ENCODE measurements around the gene MBD3. TPM values are rescaled to one million over a fixed set of nuclear protein-coding genes. Genes with fewer than 3 reads are reported as not detected.
A peak's percentile ranks its signal among the peaks of the same experiment; 100 is the strongest.
"Not testable (repeated sequence)": the region's sequence is repeated elsewhere in the genome, so short reads cannot be mapped to it uniquely, and the experiment has no call there.

MBD3 gene
- 76.9 and 78.5 TPM in 2 replicates for total RNA-seq

GRCh38 chr19:1592755-1593500 lies at the start of gene MBD3:
TSS of gene MBD3 (minus strand) at chr19:1592865. CDS start at chr19:1592631, 234 bp downstream.
- TF ChIP-seq CTCF (IDR thresholded peaks at IDR 0.05; ENCODE audit: extremely low read depth, low read depth, low read length) = no peak
- Histone ChIP-seq H3K9me3 (ENCODE audit: low read depth, low read length) (no peaks in the 10 kb centered on the region), H2AFZ (ENCODE audit: low read length) (peak within 1 kb of the TSS; percentile 87), H3K4me2 (ENCODE audit: insufficient read depth, low read length) (peak within 1 kb of the TSS; percentile 97), H3K4me1 (ENCODE audit: insufficient read depth, low read length) (peaks cover 21% of the 10 kb centered on the region), H3K27ac (ENCODE audit: low read depth, low read length) (peak within 1 kb of the TSS; percentile 75), H3K4me3 (ENCODE audit: insufficient read depth, low read length) (peak within 1 kb of the TSS; percentile 92), H3K79me2 (ENCODE audit: insufficient read depth, low read length) (peaks cover 46% of the 10 kb centered on the region), H4K20me1 (ENCODE audit: insufficient read depth, low read length) (peaks cover 26% of the 10 kb centered on the region), H3K36me3 (ENCODE audit: insufficient read depth, low read length) (peaks cover 23% of the 10 kb centered on the region), H3K27me3 (ENCODE audit: insufficient read depth, low read length) (no peaks in the 10 kb centered on the region)
- peak; percentile 100 for DNase-seq (ENCODE audit: insufficient read length, low spot score, missing footprints)

- not testable (repeated sequence) for H2AFZ ChIP-seq (ENCODE audit: low read length); H3K4me2 ChIP-seq (ENCODE audit: insufficient read depth, low read length); H3K9me3 ChIP-seq (ENCODE audit: low read depth, low read length); H3K4me3 ChIP-seq (ENCODE audit: insufficient read depth, low read length); DNase-seq (ENCODE audit: insufficient read length, low spot score, missing footprints); H3K27ac ChIP-seq (ENCODE audit: low read depth, low read length); H3K4me1 ChIP-seq (ENCODE audit: insufficient read depth, low read length); H3K27me3 ChIP-seq (ENCODE audit: insufficient read depth, low read length)
- peaks cover 51% of the 10 kb centered on the region for H3K36me3 ChIP-seq (ENCODE audit: insufficient read depth, low read length)
- H4K20me1 ChIP-seq (ENCODE audit: insufficient read depth, low read length) = peaks cover 21% of the 10 kb centered on the region
- peaks cover 36% of the 10 kb centered on the region for H3K79me2 ChIP-seq (ENCODE audit: insufficient read depth, low read length)
Measured at GRCh38 chr19:1640893-1641448, 48.3 kb upstream of the MBD3 start.

- Histone ChIP-seq H3K79me2 (ENCODE audit: insufficient read depth, low read length) (peaks cover 45% of the 10 kb centered on the region), H3K4me3 (ENCODE audit: insufficient read depth, low read length) (no peak overlapping the region), H3K4me2 (ENCODE audit: insufficient read depth, low read length) (no peak overlapping the region), H3K27me3 (ENCODE audit: insufficient read depth, low read length) (no peaks in the 10 kb centered on the region), H3K36me3 (ENCODE audit: insufficient read depth, low read length) (peaks cover 33% of the 10 kb centered on the region), H2AFZ (ENCODE audit: low read length) (no peak overlapping the region), H4K20me1 (ENCODE audit: insufficient read depth, low read length) (peaks cover 22% of the 10 kb centered on the region), H3K4me1 (ENCODE audit: insufficient read depth, low read length) (no peaks in the 10 kb centered on the region), H3K27ac (ENCODE audit: low read depth, low read length) (no peak overlapping the region), H3K9me3 (ENCODE audit: low read depth, low read length) (no peaks in the 10 kb centered on the region)
- DNase-seq (ENCODE audit: insufficient read length, low spot score, missing footprints) = no peak
- no peak for TF ChIP-seq CTCF (IDR thresholded peaks at IDR 0.05; ENCODE audit: extremely low read depth, low read depth, low read length)
Measured at GRCh38 chr19:1636325-1637236, 43.9 kb upstream of the MBD3 start.

- Histone ChIP-seq H3K9me3 (ENCODE audit: low read depth, low read length) (no peaks in the 10 kb centered on the region), H3K27me3 (ENCODE audit: insufficient read depth, low read length) (no peaks in the 10 kb centered on the region), H3K4me1 (ENCODE audit: insufficient read depth, low read length) (no peaks in the 10 kb centered on the region), H2AFZ (ENCODE audit: low read length) (no peak overlapping the region), H3K36me3 (ENCODE audit: insufficient read depth, low read length) (peaks cover 27% of the 10 kb centered on the region), H3K27ac (ENCODE audit: low read depth, low read length) (no peak overlapping the region), H3K4me3 (ENCODE audit: insufficient read depth, low read length) (no peak overlapping the region), H3K4me2 (ENCODE audit: insufficient read depth, low read length) (no peak overlapping the region), H4K20me1 (ENCODE audit: insufficient read depth, low read length) (peaks cover 25% of the 10 kb centered on the region), H3K79me2 (ENCODE audit: insufficient read depth, low read length) (peaks cover 43% of the 10 kb centered on the region)
- TF ChIP-seq CTCF (IDR thresholded peaks at IDR 0.05; ENCODE audit: extremely low read depth, low read depth, low read length) = no peak
- no peak for DNase-seq (ENCODE audit: insufficient read length, low spot score, missing footprints)
Measured at GRCh38 chr19:1634938-1635243, 42.2 kb upstream of the MBD3 start.
